22Rv1 (cell line): ENCODE data around the gene DPH2.

Source experiments
- H3K27ac ChIP-seq: fragments of 450-650 bp; 2 replicates; pipeline ENCODE4 v1.5.1; 2017
- CTCF ChIP-seq: fragments of 450-650 bp; IDR thresholded peaks from 2 replicates; pipeline ENCODE4 v1.5.1; 2017; ENCODE audit warnings: mild to moderate bottlenecking
- ZFX ChIP-seq: fragments of 450-650 bp; IDR thresholded peaks from 2 replicates; pipeline ENCODE4 v1.6.1; 2017; ENCODE audit warnings: antibody characterized with exemption, borderline replicate concordance

DPH2 gene

GRCh38 chr1:44013949-44014348 is 44.1 kb downstream of the DPH2 start:
- TF ChIP-seq CTCF, result no peak
- TF ChIP-seq ZFX, result no peak

GRCh38 chr1:44014365-44015104 is 44.7 kb downstream of the DPH2 start:
- H3K27ac ChIP-seq, result no peak overlapping the region
- no peak for TF ChIP-seq ZFX
- no peak for TF ChIP-seq CTCF

More at GRCh38 chr1:44013949-44014348, 44.1 kb downstream of the DPH2 start:
- no peak overlapping the region for H3K27ac ChIP-seq

GRCh38 chr1:44015206-44015605 is 45.4 kb downstream of the DPH2 start:
- no peak overlapping the region for H3K27ac ChIP-seq
- no peak for TF ChIP-seq CTCF
- TF ChIP-seq ZFX, result no peak

GRCh38 chr1:44016041-44016889 is 46.5 kb downstream of the DPH2 start:
- H3K27ac ChIP-seq, result no peak overlapping the region
- TF ChIP-seq CTCF (no peak), ZFX (no peak)

- no peak overlapping the region for H3K27ac ChIP-seq
- TF ChIP-seq CTCF (no peak), ZFX (no peak)
Observed at GRCh38 chr1:44016890-44017400, 47.1 kb downstream of the DPH2 start.

GRCh38 chr1:44019466-44019948 is 49.7 kb downstream of the DPH2 start:
- H3K27ac ChIP-seq, result no peak overlapping the region
- no peak for TF ChIP-seq ZFX
- no peak for TF ChIP-seq CTCF
